ENCODE measurements around the gene CXXC1.
"Not testable (repeated sequence)": the region's sequence is repeated elsewhere in the genome, so short reads cannot be mapped to it uniquely, and the experiment has no call there.

Gene CXXC1

DNA sequence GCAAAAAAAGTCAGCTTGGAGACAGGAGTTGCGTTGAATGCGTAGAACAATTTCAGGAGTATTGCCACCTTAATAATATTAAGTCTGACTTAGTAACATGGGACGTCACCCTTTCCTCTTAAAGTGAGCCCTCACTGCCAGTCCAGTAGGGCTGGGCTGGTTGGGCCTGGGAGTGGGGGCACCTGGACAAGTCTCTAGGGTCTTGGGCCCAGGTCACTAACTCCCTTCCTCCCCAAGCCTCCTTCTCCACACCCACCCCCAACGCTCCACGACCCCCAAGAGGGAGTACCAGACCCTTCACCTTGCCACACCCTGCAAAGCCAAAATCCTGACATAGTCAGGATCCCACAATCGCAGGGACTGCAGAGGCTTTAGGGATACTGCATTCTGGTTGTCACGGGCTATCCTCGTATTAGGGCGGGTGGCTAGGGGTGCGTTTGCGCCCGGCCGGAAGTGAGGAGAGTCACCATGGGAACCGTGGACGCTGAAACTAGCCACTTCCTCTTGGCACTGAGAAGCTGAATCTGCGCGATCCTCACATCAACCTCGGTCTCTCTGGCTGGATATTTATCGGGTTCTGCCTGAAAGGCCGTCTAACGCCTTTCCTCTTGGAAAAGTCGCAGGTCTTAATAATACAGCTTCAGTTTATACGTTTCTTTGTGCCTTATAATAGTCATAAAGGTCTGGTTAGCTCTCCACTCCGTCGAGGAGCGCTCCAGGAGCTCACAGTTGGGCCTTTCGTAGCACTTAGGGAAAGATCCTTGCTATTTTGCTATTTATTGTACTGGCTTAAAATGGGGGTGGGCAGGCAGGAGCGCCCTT, 10.3 kb upstream of the CXXC1 start:
- peak; percentile 62 for DNase-seq

DNA sequence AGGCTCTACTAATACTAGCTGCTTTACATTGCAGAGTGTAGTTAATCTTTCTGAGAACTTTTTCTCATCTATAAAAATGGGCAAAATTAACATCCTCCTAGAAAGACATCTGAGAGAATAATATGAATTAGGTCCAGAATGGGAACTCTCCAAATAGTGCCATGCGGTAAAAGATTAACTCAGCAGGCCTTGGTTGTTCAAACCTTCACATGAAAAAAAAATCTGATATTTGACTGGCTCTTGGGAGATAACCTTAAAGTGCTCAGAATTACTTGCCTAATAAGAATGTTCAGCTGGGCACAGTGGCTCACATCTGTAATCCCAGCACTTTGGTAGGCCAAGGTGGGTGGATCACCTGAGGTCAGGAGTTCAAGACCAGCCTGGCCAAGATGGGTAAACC, 5.5 kb upstream of the CXXC1 start:
- no peak for DNase-seq

DNA sequence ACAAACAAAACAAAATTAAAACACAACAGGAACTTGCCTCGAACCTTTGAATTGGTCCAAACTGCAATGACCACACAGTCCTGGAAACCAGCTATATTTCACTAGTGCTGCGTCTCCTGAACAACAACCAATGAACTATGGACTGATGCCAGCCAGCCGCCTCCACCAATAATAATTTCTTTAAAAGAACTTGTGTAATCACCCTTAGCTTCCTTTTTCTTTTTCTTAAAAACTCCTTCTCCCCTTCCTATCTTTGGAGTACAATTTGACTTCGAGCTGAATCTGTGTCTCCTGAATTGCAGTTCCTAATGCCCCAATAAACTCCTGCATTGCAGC, 1.6 kb upstream of the CXXC1 start:
- no peak for DNase-seq

DNA sequence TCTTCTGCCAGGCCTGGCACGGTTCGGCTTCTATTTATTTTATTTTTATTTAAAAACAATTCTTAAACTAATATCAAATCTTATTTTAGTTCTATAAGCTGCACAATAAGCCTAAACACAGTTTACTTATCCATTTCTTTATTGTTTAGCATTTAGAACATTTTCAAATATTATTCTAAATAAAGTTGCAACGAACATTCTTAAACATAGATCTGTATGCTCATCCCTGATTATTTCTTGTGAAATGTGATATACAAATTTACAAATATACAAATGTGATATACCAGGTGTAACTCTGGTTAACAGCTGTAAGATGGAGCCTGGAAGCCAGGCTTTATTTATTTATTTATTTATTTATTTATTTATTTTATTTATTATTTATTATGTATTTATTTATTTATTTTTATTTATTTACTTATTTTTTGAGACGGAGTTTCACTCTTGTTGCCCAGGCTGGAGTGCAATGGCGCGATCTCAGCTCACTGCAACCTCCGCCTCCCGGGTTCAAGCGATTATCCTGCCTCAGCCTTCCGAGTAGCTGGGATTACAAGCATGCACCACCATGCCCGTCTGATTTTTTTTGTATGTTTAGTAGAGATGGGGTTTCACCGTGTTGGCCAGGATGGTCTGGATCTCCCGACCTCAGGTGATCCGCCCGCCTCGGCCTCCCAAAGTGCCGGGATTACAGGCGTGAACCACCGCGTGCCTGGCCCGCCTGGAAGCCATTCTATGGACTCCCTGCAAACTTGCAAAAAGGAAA, 1.0 kb upstream of the CXXC1 start:
- not testable (repeated sequence) for DNase-seq

DNA sequence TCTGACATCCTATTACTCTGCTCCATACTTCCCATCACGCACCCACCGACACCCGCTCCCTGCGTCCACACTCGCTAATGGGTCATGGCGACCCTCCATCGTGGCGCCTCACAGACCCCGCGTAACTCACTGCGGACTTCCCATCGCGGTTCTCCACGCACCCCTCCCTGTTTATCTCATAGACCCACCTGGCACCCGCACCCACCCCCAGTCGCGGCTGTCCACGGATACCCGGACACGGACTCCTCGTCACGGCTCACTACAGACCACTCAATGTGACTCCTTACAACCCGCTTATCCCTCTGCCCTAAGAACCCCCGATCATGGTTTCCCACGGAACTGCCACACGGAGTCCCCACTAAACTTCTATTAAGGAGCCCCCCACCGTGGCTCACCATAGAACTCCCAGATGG, 458 bp downstream of the CXXC1 start:
- DNase-seq = no peak

DNA sequence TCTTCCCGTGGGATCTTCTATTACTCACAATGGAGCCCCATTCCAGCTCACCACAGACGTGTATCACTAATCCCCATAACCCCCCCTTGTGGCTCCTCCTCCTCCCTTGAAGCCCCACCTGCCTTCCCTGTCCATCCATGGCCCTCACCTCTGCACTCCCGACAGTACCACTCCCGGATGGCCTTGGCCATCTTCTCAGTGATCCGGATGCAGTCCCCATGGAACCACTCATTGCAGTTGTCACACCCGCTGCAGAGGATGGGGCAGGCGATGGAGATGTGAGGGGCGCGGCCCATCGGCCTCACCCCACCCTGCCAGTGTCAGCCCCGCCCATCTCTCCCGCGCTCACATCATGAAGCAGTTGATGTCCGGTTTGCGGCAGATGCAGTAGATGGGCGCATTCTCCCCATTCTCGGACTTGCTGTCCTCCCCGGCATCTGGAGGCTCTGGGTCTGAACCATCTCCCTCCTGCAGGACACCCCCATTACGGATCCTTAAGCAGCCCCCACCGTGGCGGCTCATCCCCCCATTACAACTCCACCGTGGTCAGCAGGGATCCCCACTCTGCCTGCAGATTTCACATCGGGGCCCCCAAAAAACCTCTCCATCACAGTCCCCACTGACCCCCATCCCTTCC, 983 bp downstream of the CXXC1 start:
- DNase-seq = no peak

DNA sequence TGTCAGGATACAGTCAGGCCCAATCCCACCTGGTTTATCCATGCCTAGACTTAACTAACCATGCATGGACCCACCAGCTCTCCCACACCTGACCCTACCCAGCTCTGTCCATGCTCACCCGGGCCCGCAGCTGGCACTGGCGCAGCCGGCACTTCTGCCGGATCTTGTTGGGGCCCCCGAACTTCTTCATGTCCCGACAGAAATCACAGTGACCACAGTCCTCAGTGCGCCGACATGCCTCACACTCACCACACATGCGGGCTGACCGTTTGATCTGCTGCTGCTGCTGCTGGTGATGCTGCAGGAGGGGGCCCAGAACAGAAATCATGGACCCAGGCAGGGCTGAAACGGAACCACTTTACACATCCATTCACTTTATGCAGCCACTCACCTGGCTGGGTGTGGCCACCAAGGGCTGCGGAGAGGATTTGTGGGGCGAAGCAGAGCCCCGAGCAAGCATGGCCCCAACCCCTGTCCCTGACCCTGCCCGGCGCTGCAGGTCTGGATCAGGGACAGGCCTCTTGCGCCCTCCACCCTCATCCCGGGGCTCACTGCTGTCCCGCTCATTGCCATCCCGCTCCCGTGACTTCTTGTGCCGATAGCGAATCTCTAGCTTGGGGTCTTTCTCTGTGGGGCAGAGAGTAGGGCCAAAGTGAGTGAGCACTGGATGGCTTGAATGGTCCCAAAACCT, 1.7 kb downstream of the CXXC1 start:
- DNase-seq = no peak

DNA sequence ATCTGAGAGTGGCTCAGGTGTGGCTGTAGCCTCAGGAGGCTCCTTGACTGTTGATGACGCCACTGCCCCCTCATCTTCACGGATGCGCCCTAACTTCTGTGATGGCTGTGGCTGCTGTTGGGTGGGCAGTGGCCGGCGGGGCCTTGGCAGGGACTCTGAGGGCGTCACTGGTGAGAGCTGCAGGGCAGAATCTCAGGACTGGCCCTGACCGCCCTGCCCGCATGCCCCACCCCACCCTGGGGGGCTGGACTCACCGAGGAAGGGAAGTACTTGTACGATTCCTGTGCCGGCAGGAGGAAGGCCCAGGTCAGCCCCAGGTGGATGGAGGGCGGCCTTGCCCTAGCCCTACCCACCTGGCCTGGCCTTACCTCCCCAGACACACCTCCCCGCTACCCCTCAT, 2.4 kb downstream of the CXXC1 start:
- DNase-seq = no peak

DNA sequence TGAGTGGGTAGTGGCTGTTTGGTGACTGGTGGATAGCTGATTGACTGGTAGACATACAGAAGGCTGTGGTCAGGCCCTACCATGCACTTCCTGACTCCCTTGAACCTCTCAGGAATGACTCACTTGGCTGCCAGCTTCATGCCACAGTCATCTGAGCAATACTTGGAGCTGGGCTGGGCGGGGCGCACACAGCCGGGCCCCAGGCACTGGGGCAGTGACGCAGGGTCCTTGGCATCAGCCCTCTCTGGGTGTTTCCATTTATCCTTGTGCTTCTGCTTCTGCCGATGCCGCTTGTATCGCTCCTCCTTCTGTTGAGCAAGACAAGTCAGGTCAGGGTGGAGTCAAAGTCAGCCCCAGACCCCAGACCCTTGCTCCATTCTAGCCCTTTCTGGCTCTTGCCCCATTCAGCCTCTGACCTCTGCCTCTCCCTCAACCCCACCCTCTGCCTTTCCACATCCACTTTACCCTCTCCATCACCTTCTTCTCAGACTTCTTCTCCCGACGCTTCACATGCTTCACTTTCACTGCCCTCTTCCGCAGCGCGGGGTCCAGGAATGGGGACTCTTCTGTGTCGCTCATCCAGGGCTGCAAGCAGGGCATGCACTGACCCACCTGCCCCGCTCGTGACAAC, 3.1 kb downstream of the CXXC1 start:
- no peak for DNase-seq

DNA sequence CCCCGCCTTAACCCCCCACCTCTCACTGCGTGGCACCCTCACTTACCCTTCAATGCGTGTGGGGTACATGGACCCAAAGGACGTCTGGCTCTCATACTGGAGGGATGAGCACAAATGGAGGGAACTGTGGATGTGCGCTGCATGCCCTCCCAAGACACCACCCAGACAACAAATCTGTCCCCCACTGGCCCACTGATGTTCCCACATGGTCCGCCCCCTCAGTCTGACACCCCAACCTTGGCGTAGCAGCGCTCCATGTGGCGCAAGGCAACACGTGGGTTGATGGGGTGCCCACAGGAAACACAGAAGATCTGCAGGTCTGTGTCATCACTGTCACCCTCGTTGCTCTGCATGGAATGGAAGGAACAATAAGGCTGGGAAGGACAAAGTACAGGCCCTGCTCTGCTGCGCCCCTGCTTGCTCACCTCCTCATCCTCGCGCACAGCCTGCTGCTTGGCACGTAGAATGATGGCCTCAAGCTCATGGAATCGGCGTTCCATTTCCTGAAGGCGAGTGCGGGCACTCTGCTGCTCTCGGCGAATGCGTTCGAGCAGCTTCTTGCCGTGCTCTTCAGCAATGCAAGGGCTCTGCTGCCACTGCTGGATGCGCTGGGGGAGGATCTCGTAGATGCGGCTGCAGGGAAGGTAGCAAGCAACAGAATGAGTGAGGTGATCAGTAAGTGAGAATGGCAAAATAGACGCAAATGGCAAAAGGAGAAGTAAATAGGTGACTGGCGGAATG, 3.9 kb downstream of the CXXC1 start:
- DNase-seq = no peak

DNA sequence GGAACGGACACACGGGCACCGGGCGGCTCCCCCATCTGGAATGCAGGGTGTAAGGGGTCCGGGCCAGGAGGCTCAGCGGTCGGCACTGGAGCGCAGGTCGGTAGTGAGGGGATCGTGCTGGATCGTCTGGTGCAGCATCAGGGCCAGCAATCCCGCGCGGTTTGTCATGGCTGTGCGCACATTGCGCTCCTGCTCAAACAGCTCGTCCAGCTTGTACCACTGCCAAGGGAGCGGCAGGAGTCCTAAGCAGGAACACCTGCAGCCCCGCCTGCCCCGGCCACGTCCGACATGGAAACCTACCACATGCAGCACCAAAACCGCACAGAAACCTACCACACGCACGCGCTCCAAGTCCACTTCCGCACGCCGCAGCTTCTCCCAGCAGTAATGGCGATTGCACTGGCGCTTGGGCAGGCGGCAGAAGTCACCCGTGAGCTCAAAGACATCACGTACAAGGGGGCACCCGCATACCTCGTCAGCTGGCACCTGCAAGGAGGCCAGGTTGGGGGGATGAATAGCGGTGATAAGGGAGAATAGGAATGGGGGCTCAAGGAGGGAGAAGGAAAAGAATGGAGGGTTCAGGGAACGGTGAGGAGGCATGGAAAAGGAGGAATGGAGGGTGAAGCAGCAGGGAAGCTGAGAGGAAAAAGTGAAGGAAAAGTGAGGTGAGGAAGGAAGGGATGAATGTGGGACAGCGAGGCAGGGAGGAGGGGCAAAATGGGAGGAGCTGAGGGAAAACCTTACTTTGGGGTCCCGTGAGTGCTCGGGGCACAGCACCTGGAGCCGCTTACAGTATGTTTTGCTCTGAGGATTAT, 4.8 kb downstream of the CXXC1 start:
- DNase-seq = no peak

DNA sequence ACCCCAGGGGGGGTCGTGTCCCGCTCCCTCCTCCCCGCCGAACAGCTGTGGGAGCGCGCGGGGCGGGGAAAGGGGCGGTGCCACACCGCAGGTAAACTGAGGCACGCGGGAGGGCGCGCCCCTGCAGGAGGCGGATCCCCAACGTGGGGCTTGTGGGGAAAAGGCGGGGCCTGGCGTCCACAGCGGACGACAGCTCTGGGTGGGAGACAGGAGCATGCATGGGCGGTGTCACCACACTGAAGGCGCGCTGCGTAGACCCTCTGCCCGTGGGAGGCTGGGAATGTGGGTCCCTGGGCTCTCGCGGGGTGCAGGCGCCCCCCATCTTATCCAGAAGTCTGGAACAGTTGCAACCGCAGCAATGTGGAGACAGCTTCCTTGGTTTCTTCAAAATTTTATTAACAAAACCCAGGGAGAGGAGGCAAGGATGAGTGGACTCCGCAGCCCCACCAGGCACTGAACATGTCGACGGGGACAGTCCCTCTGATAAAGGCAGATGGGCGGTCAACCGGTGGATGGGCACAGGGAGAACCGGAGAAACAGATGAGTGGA, 5.4 kb downstream of the CXXC1 start:
- no peak for DNase-seq

DNA sequence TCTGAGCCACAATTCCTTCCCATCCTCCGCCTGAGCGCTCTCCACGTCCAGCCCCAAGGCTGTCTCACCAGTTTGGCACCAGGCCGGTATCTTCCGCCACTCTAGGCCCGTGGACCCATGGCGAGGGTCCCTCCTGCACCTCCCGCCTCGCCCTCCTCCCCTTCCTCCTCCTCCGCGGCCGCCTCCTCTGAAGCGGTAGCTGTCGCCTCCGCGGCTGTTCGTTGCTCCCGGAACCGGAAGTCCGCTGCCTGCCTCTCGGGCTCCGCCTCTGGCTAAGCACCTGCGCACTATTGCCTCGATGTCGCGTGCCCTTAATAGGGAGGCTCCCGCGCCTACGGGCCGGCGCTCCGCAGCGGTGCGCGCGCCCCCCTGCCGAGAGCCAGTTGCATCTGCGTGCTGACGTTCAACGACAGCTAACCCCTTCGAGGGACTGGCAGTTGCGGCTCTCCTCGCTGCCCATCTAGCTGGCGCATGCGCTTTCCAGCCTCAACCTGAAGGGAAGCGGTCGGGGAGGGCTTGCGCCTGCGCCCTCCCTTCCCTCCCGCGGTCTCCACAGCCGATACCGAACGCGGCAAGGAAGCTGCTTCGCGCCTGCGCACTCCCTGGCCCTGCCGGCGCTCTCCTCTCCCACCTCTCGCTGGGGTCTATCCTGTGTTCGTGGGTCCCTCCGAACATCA, 6.1 kb downstream of the CXXC1 start, which contains the start of gene MBD1:
Gene MBD1, minus strand, starts transcription at position 229 of the 677 bp plus-strand sequence. CDS start 1,531 bp downstream, outside the sequence.
- DNase-seq = peak; percentile 95

DNA sequence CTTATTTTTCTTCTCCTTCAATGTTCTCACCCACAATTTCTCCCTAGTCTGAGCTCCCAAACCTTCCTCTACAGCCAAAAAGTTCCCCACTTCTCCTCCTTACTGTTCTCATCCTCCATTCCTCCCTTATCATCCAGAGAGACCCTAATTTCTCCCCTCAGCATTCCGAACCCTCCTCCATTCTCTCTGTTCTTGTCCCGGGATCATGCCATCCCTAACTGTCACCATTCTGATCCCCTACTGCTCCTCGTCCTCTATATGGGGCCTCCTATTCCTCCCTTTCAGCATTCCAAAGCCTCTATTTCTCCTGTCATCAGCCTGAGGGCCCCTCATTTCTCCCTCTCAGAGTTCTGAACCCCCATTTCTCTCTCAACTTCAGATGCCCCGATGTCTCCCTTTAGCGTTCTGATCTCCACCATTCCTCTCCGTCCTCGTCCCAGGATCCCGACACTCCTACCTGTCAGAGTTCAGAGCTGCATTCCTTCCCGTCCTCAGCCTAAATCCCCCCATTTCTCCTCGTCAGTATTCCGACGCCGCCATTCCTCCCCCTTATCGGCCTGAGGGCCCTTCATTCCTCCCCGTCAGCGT, 6.7 kb downstream of the CXXC1 start:
- no peak for DNase-seq

DNA sequence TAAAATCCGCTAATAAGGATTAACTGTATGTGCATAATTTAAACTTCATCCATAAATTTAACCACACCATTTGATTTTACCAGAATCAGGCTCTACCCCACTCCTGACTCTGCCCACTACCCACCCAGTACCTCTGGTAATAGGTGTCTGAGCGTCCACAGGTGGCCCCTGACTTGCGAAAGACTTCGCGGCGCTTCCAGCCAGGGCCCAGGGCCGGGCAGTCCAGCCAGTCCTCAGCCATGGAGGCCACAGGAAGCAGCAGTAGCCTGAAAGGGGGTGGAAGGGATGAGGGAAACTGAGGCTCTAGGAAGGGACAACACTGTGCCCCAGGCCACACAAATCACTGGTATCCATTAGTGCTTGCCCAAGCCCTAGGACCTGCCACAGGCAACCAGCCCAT, 7.7 kb downstream of the CXXC1 start:
- DNase-seq = no peak

DNA sequence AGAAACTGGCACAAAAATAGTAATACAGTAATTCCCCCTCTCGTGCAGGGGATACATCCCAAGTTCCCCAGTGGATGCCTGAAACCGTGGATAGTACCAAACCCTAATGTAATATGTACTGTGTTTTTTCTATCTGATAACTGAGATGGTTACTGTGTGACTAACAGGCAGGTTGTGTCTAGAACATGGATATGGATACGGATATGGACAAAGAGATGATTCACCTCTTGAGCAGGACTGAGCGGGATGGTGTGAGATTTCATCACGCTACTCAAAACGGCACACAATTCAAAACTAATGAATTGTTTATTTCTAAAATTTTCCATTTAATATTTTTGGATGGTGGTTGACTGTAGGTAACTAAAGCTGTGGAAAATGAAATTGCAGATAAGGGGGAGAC, 9.6 kb downstream of the CXXC1 start:
- no peak for DNase-seq

DNA sequence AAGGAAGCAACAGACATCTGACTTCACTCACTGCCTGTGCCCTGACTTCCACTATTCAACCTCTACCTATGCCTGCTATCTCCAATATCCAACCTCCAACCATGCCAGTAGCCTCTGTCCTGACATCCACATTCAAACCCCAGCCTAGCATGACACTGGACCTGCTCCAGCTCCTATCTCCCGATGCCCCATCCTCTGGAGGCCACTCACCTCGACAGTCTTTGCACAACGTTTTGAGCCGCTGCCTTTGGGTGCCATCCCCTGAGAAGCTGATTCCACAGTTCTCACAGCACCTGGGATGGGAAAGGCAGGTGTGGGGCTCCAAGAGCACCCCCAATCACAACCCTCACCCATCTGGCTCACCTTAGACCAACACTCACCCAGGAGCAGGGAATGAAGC, 11.0 kb downstream of the CXXC1 start:
- DNase-seq = no peak

DNA sequence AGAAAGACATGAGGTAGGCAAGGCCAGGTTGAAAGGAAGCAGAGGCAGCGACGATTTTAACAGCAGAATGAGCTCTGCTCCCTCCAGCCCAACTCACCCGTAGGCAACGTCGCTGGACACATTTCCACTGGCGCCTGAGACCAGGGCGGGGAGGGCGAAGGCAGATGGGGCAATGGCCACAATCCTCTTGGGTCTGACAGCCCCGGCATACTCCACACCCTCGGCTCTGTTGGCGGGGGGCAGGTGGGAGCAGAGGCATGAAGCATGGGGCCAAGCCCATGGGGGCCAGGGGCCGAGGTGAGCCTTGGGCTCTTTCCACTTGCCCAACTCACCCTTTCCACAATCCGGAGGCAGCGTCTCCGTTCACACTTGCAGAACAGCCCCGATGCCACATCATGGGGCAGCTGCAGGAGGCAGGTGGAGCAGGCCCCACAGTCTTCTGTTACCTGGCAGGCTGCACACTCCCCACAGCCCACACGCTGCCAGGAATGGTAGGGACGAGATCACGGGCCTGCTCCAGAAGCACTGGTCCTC, 11.9 kb downstream of the CXXC1 start:
- no peak for DNase-seq

DNA sequence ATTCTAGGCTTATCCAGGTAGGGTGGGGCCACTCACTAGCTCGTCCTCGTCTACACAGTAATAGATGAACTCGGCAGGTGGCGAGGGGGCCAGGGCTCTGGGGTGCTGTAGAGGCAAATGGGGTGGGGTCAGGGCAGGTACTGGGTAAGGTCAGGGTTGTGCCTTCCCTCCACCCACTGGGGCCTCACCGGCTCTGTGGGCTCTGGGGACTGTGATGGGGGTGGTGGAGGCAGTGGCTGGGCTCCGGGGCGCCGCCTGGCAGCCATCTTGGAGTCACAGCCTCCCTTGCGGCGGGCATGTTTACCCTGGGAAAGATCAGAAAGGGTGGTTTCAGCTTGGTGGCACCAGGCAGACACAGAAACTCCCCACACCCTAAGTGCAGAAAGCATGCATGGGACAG, 12.6 kb downstream of the CXXC1 start:
- no peak for DNase-seq

DNA sequence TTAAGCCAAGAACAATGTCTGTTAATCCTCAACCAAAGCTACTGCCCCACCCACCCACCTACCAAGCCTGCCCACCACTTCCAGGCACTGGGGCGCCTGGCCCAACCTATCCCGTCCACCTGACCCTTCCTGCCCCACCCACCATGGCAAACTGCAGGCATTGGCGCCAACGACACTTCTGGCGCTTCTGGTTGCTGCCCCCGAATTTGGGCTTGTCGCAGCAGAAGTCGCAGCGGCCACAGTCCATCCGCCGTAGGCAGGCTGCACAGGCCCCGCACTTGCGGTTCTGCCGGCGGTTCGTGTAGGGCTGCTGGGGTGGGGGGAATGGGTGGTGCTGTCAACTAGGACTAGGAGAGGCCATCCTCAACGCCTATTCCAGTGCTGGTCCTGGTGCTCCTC, 13.4 kb downstream of the CXXC1 start:
- DNase-seq = no peak

Measured in activated effector memory CD4-positive, alpha-beta T cell treated with Interleukin-2 at 50 U/mL for 16 hours (primary cell).